ENCODE results near the gene GALNT2.

Gene GALNT2

GRCh38 chr1:230216896-230217295 is 149.9 kb downstream of the GALNT2 start:
- H3K4me3 ChIP-seq (ENCODE audit: low read length): no peak overlapping the region
- TF ChIP-seq CTCF (IDR thresholded peaks at IDR 0.05; ENCODE audit: insufficient read depth, low read depth, low read length, missing control alignments): no peak
- DNase-seq (ENCODE audit: low read depth): no peak

DNA sequence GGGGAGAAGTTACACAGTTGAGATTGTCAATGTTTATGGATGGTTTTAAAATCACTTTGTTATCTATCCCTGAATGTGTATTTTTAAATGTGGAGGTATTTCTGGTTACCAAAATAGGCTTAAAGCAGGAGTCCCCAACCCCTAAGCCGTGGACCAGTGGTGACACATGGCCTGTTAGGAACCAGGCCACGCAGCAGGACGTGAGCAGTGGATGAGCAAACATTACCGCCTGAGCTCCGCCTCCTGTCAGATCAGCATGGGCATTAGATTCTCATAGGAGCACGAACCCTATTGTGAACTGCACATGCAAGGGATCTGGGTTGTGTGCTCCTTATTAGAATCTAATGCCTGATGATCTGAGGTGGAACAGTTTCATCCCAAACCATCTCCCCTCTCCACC is 151.6 kb downstream of the GALNT2 start:
- no peak for DNase-seq (ENCODE audit: low read depth)
- TF ChIP-seq CTCF (IDR thresholded peaks at IDR 0.05; ENCODE audit: insufficient read depth, low read depth, low read length, missing control alignments): no peak
- no peak overlapping the region for H3K4me3 ChIP-seq (ENCODE audit: low read length)

GRCh38 chr1:230219174-230220067 is 152.4 kb downstream of the GALNT2 start:
- H3K4me3 ChIP-seq (ENCODE audit: low read length): no peak overlapping the region
- no peak for DNase-seq (ENCODE audit: low read depth)
- no peak for TF ChIP-seq CTCF (IDR thresholded peaks at IDR 0.05; ENCODE audit: insufficient read depth, low read depth, low read length, missing control alignments)

GRCh38 chr1:230220478-230220877 is 153.4 kb downstream of the GALNT2 start:
- DNase-seq (ENCODE audit: low read depth): no peak
- TF ChIP-seq CTCF (IDR thresholded peaks at IDR 0.05; ENCODE audit: insufficient read depth, low read depth, low read length, missing control alignments): no peak
- H3K4me3 ChIP-seq (ENCODE audit: low read length): no peak overlapping the region

- no peak overlapping the region for H3K4me3 ChIP-seq (ENCODE audit: low read length)
- DNase-seq (ENCODE audit: low read depth): no peak
- no peak for TF ChIP-seq CTCF (IDR thresholded peaks at IDR 0.05; ENCODE audit: insufficient read depth, low read depth, low read length, missing control alignments)
Measured at GRCh38 chr1:230220907-230221306, 153.9 kb downstream of the GALNT2 start.

- H3K4me3 ChIP-seq (ENCODE audit: low read length): no peak overlapping the region
- no peak for TF ChIP-seq CTCF (IDR thresholded peaks at IDR 0.05; ENCODE audit: insufficient read depth, low read depth, low read length, missing control alignments)
- DNase-seq (ENCODE audit: low read depth): no peak
Measured at GRCh38 chr1:230222678-230223077, 155.6 kb downstream of the GALNT2 start.

Data from epithelial cell of esophagus (primary cell).